ENCODE measurements around the gene SLC35B2.
A peak's percentile ranks its signal among the peaks of the same experiment; 100 is the strongest.

The SLC35B2 gene, protein sequence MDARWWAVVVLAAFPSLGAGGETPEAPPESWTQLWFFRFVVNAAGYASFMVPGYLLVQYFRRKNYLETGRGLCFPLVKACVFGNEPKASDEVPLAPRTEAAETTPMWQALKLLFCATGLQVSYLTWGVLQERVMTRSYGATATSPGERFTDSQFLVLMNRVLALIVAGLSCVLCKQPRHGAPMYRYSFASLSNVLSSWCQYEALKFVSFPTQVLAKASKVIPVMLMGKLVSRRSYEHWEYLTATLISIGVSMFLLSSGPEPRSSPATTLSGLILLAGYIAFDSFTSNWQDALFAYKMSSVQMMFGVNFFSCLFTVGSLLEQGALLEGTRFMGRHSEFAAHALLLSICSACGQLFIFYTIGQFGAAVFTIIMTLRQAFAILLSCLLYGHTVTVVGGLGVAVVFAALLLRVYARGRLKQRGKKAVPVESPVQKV

DNA sequence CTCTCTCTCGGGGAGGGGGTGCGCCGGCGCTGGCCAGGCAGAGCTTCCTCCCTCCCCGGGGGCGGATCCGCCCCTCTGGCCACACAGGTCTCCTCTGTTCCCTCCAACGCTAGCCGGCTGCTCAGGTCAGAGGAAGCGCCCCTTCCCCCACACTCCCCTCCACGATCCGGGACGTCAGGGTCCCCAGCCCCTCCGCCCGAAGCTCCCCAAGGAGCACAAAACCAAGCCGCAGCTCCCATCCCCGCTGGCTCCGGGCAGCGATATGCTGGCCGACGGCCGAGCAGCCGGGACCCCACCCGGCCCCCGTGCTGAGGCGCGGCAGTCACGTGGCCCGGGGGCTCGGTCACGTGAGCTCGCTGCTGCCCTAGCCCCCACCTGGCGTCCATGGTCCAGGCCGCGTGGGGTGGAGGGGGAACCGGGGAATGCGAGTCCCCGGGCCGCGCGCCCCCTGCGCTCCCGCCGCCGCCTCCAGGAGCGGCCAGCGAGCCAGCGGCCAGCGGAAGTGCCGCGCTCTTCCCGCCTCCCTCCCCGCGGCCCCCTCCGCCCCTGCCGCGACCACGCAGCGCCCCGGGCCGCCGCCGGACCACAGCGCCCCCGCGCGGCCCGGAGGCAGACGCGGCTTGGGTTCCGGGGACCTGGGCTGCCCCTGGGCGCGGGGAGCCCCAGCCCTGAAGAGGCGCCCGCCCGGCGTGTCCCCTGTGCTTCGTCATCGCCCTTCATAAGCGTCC, at the start of gene SLC35B2:
Gene SLC35B2, minus strand, starts transcription at position 504 of the 728 bp plus-strand sequence. Its CDS starts 118 bp downstream, at position 386.
- peak; percentile 92 for DNase-seq

DNA sequence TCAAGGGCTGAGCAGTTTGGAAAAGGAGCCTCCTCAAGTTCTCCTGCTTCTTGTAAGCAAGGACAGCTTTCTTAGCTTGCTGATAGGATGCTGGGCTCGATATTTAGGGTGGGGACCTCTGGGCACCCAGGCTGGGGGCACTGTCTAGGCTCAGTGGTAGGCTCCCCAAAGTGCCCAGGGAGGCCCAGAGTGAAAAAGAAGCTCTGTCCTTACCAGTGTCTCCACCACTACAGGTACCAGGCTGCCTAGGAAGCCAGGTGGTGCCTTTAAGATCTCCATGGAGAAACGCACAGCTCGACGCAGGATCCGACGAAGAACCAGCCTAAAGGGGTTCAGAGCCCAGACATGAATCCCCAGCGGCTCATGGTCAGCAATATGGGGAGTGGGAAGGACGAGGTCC, 49.4 kb upstream of the SLC35B2 start:
- DNase-seq = no peak

DNA sequence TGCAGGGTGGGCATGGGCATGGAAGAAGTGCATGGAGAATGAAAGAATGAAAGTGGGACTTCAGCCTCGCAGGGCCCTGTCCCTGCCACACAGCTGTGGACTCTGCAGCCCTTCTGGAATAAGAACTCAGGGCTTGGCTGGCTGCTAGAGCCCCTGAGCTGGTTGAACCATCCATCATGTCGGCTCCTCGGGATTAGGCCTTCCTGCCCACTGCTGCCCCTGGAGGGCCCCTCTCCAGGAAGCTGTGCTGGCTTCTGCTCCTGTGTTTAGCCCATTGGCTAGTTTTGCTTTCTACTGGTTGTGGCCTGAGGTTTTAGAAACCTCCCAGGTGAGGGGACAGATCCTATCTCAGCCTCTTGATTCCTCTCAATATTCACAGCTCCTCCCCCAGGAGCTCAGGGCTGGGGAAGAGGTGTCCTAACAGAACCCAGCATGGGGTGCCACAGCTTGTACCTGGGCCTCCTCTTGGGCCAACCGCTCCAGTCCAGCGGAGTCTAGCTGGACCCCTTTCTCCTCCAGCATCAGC, 47.9 kb upstream of the SLC35B2 start:
- no peak for DNase-seq

DNA sequence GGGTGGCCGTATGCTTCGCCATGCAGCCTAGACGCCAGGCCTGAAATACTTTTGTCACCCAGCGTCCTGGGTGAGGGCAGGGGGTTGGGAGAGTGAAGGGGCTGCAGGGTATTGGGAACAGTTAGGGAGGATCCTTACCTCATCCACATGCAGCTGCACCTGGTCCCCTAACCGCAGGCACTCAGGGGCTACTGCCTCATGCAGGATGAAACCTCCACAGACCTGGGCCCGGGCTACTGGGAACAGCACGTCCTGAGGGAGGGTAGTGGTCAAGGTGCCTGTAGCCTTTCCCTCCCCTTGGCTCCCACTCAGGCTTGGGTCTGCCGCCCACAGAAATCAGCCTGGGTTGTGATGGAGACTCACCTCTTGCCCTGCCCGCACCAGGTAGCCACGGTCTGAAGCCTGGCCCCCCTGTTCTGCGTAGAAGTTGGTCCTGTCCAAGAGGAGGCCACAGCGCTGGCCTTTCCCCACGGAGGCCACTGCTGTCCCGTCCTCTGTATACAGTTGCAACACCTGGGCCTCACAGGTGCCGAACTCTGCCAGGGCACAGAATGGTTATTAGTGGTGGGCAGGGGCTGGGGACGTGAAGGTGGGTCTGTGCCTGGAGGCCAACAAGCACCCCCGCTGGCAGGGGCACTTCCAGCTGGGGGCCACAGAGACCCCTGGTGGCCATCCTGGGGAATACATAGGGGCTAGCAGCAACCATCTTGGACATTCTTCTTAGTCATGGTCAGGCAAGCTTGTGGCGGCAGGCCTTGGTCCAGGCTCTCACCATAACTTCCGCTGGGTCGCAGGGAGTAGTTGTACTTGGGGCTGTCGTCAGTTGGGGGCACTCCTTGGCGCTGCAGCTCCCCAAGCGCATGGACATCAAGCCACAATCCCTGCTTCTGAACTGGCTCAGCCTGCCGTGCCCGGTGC, 47.2 kb upstream of the SLC35B2 start:
- DNase-seq = peak; percentile 60

DNA sequence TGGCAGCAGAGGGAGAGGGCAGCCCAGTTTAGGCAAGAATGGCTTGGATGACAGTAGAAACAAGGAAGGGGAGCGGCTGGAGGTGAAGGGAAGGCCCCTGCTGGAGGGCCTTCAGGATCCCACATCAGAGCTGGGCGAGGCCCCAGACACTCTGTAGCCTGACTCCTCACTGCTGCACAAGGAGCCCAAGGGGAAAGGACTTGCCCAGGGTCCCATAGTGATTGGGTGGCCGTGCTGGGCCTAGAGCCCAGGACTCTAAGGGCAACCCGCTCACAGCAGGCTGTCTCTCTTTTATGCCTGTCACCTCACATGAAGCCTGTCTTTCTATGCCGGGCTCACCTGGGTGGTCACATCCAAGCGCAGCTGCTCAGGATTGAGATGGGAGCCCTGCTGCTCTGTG, 46.5 kb upstream of the SLC35B2 start:
- no peak for DNase-seq

DNA sequence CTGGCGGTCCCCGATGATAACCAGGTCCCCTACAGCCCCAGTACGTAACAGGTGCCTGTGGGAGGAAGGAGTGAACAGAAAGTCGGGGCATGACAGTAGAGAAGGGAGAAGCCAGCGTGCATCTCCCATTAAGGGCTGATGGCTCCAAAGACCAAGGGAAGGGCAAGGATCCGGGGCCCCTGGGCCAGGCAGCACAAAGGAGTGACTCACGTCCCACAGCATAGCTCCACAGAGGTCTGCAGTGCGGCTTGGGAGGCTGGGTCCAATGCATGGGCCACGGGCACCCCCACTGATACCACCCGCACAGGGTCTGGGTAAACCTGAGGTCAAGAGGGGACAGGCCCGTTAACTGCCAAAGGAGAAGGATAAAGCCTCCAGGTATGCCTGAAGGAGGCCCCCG, 45.5 kb upstream of the SLC35B2 start:
- no peak for DNase-seq

DNA sequence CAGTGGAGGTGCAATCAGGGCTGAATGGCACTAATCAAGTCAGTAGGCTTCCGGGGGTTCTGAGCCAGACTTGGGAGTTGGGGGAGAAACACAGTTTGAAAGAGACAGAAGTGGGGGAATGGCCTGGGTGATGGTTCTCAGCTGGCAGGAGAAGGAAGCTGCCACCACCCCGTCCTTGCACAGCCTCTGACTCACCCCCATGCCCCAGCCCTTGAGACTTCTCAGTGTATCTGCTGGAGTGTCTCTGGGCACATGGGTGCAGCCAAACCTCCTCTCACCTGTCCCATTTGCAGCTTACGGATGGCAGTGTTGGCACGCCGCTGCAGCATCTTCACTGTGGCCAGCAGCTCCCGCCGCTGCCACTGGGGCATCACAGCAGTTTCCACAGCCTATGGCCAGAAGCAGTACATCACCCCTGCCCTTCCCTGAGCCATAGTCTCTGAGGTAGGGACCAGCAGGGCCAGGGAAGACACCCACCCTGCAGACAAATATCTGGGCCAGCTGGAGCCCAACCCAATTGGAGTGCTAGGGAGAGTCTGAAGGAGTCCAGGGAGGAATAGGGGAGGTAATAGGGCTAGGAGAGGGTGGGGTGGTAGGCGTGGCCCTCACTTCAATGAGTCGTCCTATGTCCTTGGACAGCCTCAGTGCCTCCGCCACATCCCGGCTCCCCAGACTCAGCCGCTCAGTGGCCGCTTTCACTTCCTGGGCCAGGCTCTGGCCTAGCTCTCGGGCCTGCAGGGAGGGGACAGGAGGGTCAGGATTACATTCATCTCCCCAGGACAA, 44.6 kb upstream of the SLC35B2 start:
- DNase-seq = no peak

DNA sequence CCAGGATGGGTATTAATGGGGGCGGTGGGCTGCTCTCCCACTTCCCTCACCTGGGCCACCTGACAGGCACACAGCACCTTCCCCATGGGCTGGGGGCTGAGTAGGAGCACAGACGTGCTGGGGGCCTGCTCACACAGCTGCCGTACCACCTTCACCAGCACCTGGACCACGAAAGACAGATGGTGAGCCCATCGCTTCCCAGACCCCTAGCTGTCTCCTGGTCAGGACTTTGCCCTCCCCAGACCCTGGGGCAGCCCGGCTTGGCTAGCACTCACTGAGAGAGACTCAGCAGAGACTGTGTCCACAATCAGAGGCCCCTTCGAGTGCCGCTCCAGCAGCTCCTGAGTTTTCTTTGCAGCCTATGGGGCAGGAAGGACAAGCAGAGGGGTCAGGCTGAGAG, 43.8 kb upstream of the SLC35B2 start:
- no peak for DNase-seq

DNA sequence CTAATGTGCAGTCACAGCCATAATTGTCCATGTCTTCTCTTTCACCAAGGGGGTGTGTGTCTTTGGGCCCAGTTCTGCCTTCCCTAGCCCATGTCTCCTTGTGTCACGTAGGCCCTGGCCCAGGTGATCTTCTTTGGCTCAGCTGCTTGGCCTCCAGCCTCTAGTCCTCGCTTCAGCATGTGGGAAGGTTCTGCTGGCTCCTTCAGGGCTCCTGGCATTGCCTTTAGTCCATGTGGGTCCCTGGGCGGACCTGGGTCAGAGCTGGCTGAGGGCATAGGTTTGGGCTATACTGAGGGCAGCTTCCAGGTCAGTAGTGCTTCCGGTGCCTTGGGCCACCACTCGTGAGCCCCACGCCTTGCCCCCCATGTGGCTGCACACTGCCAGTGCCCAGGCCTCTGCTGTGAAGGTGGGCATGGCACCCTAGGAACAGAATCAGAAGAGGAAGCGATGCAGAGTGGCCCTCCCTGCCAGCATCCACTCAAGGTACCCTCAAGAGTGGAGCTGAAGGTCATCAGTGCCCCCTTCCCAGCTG, 43.0 kb upstream of the SLC35B2 start:
- DNase-seq = no peak

DNA sequence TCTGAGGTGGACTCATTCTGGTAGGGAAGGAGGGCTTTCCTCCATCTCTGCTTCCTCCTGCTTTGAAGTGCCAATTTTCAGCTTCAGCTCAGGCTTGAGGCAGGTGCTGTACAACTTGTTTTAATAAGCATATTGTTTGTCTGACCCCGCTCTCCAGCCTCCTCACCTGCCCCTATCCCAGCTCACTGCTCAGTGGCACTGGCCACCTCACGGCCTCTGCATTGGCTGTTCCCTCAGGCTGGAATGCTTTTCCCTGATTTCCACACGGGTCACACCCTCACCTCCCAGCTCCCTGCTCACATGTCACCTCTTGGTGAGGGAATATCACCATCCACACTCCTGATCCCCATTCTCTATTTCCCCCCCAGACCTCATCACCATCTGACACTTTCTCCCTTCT, 41.5 kb upstream of the SLC35B2 start:
- DNase-seq = no peak

DNA sequence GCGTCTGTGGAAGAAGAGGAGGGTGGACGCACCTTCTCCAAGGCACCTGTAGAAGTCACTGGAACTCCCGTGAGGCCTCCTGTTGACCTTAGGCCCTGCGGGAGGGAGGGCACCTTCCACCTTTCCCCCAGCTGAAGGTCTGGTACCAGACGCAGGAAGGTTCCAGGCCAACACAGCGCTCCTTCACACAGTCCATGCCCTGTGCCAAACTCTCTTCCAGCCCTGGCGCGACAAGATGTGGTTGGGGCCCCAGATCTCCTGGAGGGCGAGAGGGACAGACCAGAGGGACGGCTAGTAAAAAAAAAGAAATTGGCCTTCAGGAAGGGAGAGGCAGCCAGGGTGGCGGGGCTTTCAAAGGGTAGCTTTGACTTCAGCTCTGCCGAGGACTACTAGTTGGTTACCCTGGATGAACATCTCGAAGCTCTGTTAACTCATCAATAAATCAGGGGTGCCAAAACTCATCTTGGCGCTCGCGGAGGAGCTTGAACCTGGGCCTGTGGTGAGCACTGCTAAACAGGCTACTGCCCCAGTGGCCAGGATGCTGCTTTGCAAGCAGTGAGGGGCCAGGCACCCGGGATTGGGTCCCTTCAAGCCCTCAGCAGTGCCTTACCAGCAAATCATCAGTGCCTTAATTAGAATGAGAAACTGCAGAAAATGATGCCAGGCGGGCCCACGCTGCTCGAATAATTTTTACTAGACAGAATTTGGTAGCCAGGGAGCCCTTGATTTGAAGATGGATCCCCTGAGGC, 40.9 kb upstream of the SLC35B2 start:
- DNase-seq = no peak

DNA sequence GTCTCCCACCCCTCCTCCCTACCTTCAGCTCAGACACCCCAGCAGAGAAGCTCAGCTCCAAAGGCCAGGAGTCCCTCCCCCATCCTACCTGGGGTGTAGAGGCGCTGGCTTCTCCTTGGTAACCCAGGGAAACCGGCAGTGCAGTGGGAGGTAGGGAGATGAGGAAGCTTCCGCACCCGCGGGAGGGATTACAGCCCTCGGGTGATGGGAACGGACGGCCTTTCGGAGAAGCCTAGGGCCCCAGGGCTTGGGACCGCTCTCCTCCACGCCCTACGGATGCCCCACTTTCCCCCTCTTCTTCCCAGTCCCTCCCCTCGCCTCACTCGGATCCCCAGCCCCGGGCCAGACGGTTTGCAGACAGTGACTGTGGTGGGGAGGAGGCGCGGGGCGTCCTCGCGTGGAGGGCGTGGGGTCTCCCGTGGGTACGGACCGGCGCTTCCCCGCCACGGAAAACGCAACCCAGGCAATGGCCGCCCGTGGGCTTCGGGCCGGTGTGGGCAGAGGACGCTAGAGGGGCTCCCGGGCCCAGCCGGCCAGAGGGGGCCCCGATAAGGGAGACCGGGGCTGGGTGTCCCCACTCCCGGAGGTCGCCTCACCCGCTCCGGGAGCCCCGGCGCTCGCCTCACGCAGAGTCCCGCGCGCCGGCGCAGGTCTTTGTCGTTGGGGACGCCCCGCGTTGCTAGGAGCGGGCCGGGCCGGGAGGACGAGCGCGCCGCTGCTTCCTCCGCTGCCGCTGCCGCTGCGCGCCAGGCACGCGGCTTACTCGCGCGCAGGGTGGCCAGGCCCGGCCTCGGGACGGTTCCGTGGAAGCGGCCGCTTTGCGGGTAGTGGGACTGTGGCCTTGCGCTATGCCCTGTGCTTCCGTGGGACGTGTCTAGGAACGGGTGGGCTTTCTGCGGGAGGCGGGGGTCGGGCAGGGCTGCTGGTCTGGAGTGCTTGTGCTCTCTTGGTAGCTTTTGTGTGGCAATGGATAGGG, 40.0 kb upstream of the SLC35B2 start:
- DNase-seq = peak; percentile 35

DNA sequence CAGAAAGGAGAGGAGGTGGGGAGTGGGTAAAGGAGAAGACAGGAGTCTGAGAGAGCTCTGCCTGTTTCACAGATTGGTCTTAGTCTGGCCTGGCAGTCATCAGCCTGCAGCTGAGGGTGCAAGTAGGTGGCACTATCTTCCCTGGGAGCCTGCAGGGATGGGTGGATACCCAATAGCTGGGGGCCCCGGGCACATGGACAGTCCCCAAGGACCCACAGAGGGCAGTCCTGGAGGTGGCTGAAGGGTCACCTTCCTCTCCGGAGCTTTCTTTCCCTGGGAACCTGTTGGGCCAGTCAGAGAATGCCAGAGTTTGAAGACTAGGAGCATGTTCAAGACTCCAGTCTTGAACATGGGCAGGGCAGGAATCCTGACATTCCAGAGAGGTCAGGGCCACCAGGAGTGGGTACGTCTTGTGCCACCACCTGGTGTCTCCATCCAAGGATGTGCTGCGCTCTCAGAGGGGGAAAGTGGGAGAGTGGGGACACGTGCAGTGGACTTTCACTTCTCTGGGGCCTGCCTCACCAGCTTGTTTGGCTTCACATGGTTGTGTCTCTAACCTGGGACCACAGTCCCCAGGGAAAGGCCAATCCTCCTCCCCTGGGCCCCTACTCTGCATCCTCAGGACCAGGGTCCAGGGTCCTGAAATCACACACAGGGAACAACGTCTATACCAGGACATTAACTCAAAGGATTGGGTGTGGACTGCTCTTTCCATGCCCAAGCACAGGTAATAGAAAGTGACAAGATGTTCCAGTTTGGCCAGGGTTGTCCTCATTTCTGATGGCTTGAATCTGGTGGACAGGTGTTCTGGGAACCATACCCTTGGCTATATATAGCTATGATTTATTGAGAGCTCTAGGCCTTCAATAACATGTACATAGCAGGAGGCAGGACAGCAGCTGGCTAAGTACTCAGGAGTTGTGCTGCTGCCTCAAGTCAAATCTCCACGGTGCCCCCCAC, 37.8 kb upstream of the SLC35B2 start:
- DNase-seq = no peak

DNA sequence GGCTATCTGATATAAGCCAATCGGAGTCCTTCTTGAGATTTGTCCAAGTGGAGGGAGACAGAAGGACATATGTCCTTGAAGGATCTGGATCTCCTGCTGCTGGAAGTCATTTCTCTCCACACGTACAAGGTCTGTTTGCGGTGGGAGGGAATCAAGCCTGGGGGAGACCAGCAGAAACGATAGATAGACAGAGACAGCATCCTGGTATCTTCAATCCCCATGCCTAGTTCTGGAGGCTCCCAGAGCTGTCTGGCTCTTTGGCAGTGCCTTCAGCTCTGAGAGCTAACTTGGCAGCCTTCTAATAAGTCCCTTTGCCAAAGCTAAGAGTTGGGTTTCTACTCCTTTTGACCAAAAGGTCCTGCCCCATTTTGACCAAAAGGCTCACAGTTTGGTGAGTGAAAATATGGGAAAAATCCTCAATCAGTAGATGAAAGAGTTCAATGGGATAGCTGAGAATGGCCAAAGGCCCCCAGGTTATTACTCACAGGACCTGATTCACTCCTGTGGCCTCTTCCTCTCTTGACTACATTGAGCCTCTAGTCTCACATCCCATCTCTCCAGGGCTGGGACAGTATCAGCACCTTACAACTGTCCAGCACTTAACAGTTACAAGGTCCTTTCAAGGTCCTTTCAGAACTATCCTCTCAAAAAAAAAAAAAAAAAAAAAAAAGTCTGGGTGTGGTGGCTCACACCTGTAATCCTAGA, 35.5 kb upstream of the SLC35B2 start:
- DNase-seq = no peak

DNA sequence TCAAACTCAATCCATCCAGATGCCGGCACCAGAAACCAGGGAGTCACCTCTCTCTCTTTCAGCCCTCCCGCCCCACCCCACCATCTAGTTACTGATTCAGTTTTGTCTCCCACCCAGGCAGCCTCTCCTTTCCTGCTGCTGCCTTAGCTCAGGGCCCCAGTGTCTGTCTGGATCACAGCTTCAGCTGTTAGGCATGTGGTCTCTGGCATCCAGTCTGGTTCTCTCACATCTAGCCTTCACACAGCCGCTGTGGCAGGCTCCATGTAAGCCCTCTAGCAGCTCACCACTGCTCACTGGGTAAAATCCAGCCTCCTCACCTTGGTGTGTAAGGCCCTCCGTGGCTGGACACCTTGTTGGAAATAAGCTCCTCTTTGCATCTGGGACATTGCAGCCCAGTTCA, 34.5 kb upstream of the SLC35B2 start:
- DNase-seq = no peak

DNA sequence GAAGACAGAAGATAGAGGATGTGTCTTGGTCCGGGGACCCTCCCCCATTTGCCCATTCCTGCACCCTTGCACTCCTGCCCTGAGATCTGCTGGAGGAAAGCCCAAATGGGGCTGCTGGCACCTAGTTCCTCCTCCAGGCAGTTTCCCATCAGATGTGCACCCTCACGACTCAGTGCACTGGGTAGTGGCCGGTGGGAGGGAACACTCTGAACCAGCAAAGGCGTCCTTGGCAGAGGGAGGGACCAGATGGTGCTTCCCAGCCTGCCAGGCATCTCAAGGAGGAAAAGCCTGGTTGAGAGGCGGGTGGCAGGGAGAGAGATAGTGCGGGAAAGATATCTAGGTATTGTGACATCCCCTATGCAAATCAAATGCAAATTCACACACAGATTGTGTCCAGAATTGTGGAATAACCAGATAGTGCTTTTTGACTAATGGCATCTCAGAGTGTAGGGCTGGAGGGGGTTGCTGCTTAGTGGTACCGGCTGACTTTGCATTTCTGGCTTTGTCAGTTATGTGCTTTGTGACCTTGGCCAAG, 32.5 kb upstream of the SLC35B2 start:
- DNase-seq = no peak

DNA sequence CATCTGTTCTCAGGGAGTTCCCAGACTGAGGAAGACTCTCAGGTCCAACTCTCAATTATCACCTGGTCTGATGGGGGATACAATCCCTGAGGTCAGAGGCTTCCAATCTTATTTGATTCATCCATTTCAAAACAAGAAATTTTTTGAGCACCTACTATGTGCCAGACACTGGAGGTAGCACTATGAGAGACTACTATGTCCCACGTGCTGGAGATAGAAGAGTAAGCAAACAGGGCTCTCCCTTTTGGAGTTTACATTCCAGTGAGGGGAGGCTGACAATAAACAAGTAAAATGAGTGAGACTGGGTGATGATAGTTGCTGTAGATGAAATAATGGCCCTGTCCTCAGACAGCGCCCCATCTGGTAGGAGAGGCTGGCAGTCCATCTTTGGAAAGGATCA, 29.4 kb upstream of the SLC35B2 start:
- DNase-seq = no peak

DNA sequence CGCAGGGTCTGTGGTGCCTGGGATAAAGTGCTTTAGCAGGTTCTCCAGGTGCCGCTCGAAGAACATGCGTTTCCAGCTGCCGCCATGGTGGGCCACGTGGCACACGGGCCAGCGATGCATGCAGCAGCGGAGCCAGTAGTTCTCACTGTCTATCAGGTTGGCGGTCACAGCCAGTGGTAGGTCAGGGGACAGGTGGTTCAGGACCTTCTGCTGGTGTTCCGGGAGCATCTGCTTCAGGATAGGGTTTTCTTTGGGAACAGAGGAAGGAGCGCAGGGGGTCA, 28.9 kb upstream of the SLC35B2 start:
- no peak for DNase-seq

All from OCI-M1 (cell line).